GM20000 (cell line): ENCODE results near the gene KIF21B.

Source experiments
- DNase-seq: peaks from one replicate; pipeline ENCODE4 v3.0.0; 2012; ENCODE audit warnings: low spot score
- CTCF ChIP-seq: IDR thresholded peaks from 2 replicates; pipeline ENCODE4 v1.5.1; 2012; ENCODE audit warnings: mild to moderate bottlenecking, control low read depth; ENCODE audit errors: extremely low read depth, missing control alignments

Gene KIF21B

GRCh38 chr1:200982071-200982945, 41.2 kb downstream of the KIF21B start:
- TF ChIP-seq CTCF = no peak
- DNase-seq = no peak

DNA sequence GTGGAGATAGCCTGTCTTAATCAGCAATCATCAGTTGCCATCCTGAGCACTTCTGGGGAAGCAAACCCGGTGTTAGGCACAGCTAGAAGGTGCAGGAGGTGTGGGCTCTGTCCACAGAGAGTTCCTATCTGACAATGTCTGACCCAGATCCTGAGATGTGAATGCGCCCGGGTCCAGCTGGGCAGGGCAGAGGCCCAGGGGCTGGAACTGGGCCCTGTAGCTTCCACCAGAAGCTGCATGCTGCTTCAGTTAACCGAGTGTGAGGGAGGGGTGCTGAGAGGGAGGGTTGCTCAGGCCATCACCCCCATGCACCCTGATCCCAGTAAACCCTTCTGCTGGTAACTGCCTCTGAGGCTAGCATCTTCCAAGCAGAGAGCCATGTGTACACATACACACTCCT, 42.2 kb downstream of the KIF21B start:
- no peak for TF ChIP-seq CTCF

GRCh38 chr1:200980873-200981272, 42.6 kb downstream of the KIF21B start:
- no peak for DNase-seq
- TF ChIP-seq CTCF = no peak

More for the DNA sequence above, 42.2 kb downstream of the KIF21B start:
- no peak for DNase-seq

- no peak for TF ChIP-seq CTCF
- DNase-seq = no peak
Measured at GRCh38 chr1:200980452-200980772, 43.1 kb downstream of the KIF21B start.

GRCh38 chr1:200979574-200980451, 43.7 kb downstream of the KIF21B start:
- DNase-seq = peak; percentile 73
- peak; percentile 34 for TF ChIP-seq CTCF

DNA sequence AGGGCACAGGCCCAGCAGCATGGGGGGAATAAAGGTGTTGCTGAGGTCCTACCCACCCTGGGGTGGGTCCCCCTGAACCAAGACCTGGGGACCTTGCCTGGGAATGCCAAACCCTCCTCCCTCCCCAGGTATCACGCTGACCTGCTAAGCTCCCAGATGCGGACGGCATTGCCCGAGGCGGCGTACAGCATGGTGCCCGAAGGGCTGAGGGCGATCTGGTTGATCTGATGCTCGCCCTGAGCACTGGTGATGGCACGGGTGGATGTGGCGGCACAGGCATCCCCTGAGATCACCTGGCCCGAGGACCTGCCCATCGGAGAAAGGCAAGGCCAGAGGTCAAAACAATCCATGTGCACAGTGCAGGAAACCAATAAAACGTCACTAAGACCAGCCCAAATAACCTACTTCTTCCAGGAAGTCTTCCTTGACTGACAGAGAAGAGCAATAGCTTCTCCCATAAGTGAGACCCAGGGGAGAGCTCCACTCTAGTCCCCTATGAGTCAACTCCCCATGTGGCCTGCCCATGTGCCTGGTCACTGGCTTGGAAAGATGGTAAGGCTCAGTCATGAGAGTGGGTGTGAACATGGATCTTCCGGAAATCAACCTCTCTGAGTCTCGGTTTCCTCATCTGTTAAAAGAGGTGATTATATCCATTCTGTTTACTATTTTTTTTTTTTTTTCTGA, 46.3 kb downstream of the KIF21B start:
- DNase-seq = no peak
- TF ChIP-seq CTCF = no peak
